HG03095 (cell line): ENCODE data around the gene ADGRL3.

ENCODE experiments used
- ATAC-seq: cut with Tn5 transposase; IDR thresholded peaks from one replicate; pipeline ENCODE4 v1.9.1; 2021; ENCODE audit warnings: moderate library complexity; ENCODE audit not compliant: unreplicated experiment

ADGRL3 gene

DNA sequence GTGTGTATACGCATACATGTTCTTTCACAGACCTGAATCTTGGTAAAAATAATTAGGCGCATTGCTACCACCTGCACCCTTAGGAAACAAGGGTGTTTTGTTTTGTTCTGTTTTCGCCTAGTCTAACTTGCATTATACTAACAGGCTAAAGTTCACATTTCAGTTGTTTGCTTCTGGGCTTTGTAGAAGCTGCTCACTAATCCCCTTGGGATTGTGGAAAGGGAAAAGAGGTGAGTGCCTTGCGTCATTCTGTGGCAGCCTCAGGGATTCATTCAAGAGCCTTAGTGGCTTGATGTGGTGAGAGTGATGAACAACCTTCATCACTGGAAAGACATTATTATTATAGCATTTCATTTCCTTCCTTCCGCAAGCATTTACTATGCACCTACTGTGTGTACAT is 331.1 kb downstream of the ADGRL3 start:
- ATAC-seq, result no peak

DNA sequence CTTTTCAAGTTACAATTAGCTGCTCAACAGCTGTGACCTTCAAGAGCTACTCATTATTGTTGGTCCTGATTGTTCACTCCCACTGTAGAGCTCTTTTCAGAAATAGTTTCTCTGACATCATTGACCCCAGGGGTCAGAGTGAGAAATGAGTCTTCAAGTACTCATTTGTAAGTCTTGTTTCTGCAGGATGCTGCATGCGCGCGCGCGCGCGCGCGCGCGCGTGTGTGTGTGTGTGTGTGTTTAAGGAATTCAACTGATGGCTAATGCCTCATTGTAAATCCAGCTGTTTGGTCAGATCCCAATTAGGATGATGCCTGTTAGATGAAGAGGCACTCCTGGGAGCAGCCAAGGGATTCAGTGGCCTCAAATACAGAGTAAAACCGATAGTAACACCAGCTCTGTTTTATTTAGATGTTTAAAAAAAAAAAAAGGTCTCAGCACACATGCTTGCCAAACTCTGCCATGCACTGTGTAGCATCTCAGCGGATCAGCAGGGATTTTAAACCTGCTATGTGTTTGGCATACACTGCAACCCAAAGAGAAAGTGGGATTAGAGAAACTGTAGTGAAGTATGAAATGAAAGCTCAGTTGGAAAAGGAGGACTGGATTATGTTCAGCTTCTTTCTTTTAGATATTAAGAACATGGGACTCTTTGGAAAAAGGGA is 332.3 kb downstream of the ADGRL3 start:
- ATAC-seq, result no peak

DNA sequence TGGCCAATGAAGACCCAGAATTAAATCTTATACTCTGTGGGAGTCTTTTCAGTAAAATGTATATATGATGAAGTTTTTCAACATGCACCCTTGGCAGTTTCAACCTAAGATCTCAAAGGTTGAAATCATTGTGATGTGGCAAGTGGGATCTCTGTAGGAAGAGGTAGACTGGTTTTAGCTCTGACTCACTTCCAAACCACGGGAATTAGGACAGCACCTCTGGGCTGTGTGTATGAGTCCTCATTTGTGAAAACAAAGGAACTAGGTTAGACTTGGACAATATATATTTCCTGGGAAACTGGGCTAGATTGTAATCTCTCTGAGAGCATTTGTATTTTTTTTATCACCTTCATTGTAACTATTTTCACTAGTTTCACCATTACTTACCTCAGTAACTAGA is 333.0 kb downstream of the ADGRL3 start:
- no peak for ATAC-seq

DNA sequence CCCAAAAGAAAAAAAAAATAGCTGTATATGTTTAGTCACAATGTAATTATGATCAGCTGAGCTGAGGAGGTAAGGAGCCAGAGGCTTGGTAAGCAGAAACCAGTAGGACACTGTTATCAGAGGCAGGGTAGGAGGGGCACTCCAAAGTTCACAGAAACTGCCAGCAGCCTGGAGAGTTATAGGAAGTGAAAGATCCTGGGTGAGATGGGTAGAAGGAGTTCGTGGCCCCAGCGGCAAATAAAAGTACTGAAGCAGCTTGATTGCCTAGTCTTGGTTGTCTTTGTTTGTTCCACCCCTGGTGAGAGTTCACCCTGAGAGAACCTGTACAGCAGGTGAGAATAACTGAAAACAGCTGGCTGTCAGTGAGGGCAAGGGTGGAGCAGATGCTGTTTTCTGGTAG is 340.8 kb downstream of the ADGRL3 start:
- ATAC-seq, result no peak

DNA sequence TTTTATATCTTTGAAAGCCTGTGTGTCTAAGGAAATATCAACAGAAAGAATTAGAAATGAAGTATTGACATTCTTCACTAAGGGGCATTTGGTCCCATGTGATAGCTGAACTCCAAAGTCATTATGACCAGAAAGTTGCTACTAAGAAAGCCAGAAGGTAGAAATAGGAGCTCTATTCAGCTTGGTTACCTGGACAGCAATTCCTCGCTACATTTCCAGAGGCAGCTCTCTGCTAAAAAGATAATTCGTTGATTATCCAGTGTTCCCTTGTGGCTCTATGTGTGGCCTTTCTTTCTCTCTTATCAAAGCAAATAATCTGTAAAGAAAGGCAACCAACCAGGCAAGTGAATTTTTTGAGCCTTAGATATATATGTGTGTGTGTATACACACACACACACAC is 341.3 kb downstream of the ADGRL3 start:
- ATAC-seq, result no peak

DNA sequence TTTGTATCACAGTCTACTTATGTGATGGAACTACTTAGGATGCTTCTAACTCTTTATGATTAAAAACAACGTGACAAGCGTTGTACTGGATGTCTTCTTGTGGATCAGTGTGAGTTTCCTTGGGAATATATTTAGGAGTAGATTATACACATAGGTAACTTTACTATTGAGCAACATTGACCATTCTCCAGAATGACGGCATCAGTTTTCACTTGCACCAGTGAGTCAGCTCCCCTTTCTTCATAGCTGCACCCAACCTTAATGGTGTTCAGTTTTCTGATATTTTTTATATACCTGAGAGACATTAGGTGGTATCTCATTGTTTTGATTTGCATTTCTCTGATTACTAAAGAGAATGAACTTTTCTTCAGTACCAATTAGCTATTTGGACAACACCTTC is 343.9 kb downstream of the ADGRL3 start:
- no peak for ATAC-seq

DNA sequence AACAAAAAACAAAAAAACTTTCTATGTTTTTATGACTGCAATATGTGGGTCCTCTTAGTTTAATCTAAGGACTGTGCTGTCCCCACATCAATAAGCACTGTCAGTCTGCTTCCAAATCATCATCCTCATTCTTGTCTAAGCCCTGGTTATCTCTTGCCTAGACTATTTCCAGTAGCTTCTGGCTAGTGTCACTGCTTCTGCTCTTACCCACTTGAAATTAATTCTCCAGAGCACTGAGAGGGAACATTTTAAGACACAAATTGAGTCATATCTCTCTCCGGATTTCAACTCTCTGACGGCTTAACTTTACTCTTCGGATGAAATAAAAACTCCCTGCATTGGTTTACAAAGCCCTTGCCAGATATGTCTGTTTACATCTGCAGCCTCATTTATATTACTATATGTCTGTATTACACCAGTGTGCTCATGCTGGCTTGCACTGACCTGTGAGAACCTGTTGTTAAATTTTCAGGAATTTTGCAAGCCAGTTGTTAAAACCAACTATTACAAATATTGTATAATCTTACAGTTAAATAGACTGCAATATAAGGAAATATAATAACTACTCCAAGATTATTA is 345.9 kb downstream of the ADGRL3 start:
- no peak for ATAC-seq

DNA sequence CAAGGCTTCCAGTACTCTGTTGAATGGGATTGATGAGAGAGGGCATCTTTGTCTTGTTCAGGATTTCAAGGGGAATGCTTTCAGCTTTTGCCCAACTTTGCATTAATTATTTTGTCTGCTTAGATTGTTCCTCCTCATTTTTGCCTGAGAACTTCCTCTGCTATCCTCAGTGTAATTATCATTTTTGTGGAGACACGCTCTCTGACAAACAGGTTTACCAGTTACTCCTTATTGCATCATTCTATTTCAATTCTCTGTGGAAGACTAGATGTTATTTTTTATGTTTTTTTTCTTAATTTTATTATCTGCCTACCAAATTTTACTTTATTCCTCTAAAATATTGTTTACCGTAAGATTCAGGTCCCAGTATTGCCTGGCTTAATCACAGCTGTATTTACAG is 349.2 kb downstream of the ADGRL3 start:
- no peak for ATAC-seq

DNA sequence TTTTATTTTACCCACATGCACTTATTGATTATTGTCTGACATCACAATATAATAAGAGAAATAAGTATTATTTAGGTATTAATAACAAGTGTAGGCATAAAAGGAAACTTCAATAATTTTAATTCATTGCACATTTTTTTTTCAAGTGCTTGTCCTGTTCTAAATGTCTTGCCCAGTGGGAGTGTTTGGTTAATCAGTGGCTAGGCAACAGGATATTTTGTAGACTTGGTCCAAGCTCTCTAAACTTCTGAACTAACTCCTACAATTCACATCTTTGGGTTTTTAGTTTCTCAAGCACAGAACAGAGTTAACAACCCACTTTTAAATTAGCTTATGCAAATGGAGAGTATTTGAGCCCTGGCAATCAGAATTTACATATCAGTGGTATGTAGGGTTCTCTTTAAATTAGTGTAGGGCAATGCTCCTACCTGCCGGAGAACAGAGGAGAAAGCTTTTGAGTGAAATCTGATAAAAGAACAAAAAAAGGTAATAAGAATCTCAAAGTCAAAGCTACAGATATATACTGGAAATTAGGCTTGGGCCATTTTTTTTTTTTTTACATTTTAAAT is 353.5 kb downstream of the ADGRL3 start:
- no peak for ATAC-seq

DNA sequence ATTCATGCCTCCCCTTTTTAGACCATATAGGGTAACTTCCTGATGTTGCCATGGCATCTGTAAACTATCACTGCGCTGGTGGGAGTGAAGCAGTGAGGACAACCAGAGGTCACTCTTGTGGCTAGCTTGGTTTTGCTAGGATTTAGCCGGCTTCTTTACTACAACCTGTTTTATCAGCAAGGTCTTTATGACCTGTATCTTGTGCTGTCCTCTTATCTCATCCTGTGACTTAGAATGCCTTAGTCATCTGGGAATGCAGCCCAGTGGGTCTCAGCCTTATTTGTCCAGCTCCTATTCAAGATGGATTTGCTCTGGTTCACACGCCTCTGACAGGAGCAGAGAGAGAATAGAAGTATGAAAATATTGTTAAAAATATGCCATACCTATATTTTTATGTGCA is 355.7 kb downstream of the ADGRL3 start:
- ATAC-seq, result no peak

DNA sequence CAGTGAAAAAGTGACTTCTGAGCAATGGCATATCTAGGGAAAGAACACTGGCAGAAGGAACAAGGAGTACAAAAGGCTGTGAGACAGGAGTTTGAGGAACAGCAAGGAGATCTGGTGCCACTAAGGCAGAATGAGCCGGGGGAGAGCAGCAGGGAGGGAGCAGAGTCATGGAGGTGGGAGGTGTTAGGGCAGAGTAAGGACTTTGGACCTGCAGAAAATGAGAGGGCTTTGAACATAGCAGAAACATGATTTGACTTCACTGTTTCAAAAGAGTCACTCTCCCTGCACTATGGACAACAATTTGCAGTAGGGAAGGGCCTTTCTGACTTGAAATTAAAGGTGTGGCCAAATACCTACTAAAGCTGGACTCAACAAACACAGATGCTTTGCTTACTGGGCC is 356.2 kb downstream of the ADGRL3 start:
- no peak for ATAC-seq

DNA sequence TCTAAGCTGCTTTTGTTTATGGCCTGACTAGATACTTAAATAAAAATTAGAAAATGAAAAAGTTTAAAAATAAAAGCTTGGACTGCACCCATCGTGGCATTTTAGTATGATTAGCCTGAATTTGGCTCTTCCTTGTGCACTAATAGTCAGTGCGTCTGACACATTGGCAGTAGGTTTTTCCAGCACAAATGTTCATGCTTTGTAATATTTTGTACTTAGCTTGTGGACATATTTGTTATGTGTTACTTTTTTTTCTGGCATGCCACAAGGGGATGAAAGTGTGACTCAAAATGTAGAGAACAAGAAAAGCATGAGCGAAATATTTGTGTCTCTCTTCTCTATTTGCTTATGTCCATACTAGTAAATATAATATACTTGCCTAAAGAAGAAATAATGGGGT is 359.3 kb downstream of the ADGRL3 start:
- ATAC-seq, result no peak

DNA sequence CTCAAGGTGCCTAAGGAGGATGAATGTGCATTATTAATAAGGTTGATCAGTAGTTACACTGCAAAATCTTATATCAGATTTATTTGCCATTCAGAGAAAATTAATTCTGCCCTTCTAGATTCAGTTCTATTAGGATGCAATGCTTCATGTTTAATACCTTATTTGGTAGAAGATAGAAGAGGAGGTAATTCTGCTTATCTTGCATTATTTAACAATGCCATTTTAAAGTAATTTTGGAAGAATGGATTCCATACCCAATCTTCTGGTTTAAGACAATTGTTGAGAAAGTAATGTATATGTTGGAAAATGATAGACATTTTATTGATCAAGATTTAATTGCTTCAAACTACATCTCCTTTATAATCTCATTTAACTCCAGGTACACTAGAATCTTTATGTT is 360.9 kb downstream of the ADGRL3 start:
- no peak for ATAC-seq

DNA sequence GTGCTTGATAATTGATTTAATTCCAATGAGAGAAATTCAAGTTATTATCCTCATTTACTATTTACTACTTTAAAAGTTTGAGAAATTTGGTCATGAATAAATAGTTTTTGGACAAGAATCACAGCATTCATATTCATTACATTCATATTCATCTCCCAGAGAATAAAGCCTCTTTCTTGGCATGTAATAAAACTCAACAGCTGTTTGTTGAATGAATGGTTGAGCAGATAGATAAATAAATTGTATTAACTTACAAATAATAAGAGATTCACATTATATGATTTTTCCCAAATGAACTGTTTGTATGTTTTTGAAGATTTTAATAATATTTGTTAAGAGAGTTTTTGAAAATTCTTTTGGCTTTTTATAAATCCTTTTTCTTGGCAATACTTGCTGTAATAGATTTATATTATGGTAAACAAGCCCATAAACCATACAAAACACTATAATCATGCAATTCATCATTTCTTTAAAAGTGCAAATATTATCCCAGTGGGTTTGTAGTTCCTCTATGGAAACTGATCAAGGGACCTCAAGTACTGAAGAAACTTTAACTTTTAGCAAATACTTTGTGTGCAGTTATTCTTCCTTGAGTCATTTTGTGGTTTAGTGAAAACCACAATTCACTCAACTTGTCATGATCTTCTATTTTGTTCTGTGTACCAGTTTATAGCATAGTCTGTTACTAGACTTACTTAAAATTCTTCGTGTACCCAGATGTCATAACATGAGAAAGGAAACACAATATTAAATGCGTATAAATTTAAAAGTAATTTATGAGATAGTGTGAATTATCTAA is 371.8 kb downstream of the ADGRL3 start:
- no peak for ATAC-seq

DNA sequence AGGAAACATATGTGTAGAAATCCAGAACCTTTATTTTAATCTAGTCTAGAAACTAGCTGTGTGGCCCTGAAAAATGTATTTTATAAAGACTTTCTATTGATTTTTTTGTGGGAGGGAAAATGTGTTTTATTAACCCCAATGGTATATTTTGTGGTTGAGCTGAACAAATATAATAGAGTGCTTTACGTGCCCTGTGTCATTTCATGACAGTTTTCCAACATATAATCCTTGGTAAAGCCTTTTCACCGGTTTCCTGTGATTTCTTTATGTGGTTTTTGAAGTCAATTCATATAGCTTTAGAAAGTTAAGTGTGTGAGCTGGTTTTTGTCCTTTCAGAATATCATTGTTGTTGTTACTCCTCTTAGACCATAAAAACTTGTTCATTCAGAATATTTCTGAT is 375.7 kb downstream of the ADGRL3 start:
- no peak for ATAC-seq

DNA sequence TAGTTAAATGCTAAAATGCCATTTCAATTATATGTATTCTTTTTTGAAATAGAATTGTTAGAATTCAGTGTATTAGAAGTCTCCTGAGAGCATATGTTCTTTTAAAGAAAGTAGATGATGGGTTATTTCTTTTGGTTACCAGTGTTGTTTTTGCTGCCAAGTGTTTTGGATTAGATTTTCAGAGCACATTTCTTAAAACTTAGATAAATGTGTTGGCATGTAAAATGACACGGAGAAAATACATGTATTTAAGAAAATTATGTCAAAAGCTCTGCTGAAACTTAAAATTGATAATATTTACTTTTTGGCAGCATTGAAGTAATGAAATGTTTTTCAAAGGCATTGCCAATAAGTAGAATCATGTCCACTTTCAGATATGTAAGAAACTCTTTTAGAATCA is 379.7 kb downstream of the ADGRL3 start:
- no peak for ATAC-seq

DNA sequence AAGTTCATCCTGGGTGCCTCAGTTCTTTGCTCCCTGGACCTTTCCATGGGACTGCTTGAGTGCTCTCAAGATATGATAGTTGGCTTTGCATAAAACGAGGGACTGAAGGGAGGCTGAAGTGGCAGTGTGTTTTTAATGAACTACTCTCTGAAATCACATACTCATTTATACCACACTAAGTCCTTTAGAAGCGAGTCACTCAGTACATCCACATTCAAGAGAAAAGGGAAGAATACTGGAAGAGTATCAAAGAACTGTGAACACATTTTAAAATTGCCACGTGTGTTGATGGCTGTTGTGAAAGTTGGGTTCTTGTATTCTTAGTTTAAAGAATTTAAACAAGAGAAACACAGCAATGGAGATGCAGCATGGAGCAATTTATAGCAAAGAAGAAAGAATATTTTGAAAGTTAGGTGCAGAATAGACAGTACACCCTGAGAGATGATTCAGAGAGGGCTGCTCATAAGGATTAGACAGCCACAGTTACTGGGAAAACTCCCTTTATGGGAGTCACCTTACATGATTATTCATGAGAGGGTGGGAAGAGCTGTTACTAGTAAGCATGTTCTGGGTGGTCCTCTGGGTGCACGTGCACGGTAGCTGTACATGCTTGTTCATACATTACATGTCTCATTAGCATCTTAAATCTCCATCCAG is 380.7 kb downstream of the ADGRL3 start:
- no peak for ATAC-seq

DNA sequence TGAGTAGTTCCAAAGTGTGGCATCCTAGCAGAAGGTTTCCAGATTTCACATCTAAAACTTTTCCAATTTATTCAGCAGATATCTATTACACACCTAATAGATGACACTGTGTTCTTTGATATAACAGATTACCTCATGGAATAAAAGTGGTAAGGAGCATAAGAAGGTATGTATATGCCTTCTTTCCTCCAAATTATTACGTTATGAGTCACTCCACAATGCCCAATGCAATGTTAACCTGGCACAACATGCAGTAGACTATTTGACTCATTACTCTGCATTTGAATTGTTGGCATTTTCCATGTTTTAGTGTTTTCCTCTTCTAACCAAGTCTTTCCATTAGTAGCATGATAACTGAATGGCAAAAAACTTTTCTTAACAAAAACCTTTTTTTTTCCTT is 383.6 kb downstream of the ADGRL3 start:
- no peak for ATAC-seq

DNA sequence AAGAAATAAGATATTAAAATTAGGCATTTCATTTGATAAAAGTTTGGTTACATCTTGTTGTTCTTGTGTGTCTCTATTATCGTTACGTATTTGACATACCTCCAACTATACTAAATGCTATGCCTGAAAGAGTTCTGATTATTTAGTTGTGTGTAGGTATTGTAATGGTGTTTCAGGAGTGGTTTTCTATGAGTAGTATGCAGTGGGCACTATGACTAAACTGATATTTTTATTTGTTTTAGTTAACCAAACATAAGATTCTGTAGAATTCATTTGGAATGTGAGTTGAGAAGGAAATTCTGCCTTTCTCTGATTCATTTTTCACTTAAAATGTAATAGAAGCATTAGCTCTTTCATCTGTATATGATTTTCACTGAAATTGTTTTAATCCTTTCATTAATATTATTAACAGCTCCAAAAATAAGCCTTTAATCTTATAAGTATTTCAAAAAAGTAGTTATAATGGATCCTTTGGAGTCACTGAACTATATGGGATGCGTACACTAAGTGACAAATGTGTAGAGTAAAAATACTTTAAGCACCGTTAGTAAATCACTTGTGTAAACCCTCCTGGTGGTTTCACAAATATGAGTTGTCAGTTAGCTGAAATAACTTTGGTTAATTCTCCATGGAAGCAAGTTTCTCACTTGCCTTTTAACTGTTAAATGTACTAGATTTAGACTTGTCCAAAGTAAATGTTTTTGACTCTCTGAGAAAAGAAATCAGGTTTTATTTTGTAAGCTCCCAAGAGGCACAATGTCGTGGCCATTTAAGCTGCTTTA is 388.7 kb downstream of the ADGRL3 start:
- ATAC-seq, result no peak

DNA sequence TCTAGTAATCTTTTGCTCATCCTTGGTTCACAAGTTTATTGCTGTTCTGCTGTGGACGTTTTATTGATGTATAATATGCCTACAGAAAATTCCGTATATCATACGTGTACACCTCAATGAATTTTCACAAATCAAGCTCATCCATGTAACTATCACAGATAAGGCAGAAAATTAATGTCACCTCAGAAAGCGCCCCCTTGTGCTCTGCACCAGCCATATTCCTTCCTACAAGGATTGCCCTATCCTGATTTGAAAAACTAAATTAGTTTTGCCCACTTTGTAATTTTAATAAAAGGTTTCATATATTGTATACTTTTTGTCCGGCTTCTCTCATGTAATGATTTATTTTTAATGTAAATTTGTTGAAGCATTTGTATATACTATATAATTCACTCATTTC is 390.8 kb downstream of the ADGRL3 start:
- no peak for ATAC-seq
